ENCODE data around the gene AKAP8.
"Not testable (repeated sequence)": the region's sequence is repeated elsewhere in the genome, so short reads cannot be mapped to it uniquely, and the experiment has no call there.

- TF ChIP-seq EZH2 (IDR thresholded peaks at IDR 0.05; ENCODE audit: low read length); CTCF (optimal IDR thresholded peaks at IDR 0.05 in 1 of 3, IDR thresholded peaks at IDR 0.05 in 1 of 3, conservative IDR thresholded peaks at IDR 0.05 in 1 of 3; ENCODE audit: extremely low read depth in 1 of 3, insufficient read depth in 2 of 3, low read length in 3 of 3): not testable (repeated sequence)
Measured at GRCh38 chr19:15363048-15363447, 16.5 kb downstream of the AKAP8 start.

Data from keratinocyte (primary cell).